Activated T-cell treated with anti-CD3 and anti-CD28 coated beads for 1 hour (primary cell): ENCODE measurements around the gene ERGIC1.
"Not testable (repeated sequence)": the region's sequence is repeated elsewhere in the genome, so short reads cannot be mapped to it uniquely, and the experiment has no call there.

Experiments
- DNase-seq: peaks from one replicate; pipeline ENCODE4 v3.0.0-alpha.2; 2020; ENCODE audit warnings: low read depth

ERGIC1 gene

GRCh38 chr5:172881691-172882370 lies 47.8 kb downstream of the ERGIC1 start:
- no peak for DNase-seq

DNA sequence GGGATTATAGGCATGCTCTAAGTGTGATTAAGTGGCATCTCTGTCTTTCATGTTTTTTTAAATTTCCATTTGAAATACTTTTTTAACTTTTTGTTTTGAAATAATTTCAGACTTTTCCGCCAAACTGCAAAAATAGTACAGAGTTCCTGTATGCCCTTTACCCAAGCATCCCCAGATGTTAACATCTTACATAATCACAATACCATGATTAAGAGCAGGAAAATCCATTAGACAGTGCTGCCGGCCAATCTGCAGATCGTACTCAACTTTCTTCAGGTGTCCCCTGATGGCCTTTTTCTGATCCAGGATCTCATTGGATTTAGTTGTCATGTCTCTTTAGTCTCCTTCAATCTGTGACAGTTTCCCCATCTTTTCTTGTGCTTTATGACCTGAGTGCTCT lies 49.0 kb downstream of the ERGIC1 start:
- no peak for DNase-seq

- no peak for DNase-seq
Observed at GRCh38 chr5:172885597-172886340, 51.7 kb downstream of the ERGIC1 start.

- no peak for DNase-seq
Observed at GRCh38 chr5:172886476-172886875, 52.4 kb downstream of the ERGIC1 start.

- no peak for DNase-seq
Observed at GRCh38 chr5:172886974-172887501, 53.0 kb downstream of the ERGIC1 start.

DNA sequence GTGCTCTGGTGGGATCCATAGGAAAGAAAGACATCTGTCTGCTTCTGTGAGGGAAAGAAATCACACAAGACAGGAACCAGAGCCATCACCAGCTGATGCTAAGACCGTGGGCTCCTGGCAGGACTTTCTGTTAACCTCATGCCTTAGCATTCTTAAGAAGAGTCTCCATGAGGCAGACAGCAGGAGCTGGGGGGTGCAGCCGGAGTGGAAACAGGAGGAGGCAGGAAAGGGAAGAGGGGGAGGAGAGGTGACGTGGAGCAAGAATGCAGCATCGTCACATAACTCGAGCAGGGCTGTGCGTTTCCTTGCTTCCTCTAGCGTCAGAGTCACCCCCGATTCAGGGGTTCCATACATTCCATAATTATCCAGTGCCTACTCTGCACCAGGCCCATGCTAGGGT lies 53.6 kb downstream of the ERGIC1 start:
- DNase-seq: no peak

- no peak for DNase-seq
Observed at GRCh38 chr5:172890659-172891058, 56.6 kb downstream of the ERGIC1 start.

DNA sequence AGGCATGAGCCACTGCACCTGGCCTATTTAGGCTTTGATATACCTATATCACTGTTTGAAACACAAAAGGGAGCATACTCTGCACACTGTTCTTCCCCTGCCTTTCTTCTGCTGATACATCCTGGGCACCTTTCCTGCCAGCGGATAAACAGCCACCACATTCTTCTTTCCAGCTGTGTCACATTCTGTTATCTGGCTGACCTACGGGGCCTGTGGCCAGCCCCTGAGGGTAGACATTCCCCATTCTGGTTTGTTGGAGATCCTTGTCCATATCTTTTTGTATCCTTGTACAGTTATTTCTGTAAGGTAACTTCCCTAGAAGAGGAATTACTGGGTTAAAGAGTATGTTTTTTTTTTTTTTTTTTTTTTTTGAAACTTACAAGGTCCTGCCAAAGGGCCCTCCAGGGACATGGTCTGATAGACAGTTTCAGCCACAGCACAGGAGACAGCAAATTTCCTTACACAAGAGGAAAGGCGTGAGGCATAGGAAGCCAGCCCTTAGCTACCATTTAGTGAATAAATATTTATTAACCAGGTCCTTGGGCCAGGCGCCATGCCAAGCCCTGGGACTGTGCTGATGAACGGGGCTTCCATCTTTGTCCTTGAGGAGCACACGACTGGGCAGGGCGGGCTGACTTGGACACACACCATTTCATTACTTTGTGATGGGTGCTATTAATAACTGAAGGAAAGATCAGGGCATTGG lies 57.8 kb downstream of the ERGIC1 start:
- no peak for DNase-seq

DNA sequence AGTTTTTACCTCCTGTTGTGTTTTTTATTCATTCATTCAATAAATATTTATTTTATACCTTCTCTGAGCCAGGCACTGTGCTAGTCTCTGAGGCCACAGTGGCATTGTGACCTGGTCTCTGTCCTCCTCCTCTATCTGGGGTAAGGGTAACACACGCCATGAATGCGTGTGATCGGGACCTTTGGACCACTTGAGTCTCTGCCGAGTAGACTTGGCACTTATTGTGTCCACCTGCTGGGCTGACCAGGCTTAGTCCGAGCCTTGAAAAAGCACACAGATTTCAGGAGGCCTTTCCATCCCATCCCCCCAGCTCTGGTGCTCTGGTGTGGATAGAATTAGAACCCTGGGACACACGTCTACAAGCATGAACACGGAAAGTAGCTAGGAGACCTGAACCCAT lies 58.7 kb downstream of the ERGIC1 start:
- DNase-seq: no peak

DNA sequence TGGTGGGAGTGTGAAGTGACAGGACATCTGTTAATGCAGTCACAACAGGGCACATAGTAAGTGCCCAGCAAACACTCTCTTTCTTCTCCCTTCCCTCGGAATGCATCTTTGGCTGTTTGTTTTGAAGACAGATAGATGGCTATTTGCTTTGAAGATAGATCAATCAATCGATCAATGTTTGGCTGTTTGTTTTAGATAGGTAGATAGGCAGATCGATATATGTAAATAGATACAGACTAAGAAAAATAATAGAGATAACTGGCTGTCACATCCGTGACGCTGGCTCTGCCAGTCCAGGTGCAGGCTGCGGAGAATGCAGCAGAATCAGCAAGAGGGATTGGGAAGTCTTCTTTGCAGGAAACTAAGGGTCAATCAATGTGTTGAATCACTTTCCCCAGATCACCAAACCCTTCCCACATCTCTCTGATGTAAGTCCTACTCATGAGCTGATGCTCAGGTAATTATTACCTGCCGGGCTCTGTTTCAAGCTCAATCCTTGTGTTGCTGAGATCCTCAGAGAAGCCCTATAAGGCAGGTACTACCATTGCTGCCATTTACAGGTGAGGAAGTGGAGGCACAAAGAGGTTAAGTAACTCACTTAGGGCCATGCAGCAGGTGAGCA lies 60.8 kb downstream of the ERGIC1 start:
- no peak for DNase-seq

DNA sequence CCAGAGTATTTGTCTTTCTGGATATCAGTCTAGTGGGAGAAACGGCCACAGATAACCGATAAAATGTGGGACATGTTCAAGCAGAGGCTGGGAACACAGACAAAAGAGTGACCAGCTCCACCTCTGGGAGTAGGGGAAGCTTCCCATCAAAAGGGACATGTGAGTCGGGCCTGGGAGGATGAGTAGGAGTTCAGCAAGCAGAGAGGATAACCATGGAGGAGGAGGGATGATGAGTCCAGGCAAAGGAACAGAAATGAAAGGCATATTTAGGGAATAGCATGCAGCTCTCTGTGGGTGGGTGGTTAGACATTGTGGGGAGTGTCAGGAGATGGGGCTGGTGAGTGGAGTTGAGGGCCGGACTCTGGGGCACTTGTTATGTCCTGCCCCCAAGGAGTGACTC lies 61.5 kb downstream of the ERGIC1 start:
- no peak for DNase-seq

- no peak for DNase-seq
Observed at GRCh38 chr5:172896465-172896864, 62.4 kb downstream of the ERGIC1 start.

GRCh38 chr5:172897067-172897466 lies 63.0 kb downstream of the ERGIC1 start:
- DNase-seq: not testable (repeated sequence)

DNA sequence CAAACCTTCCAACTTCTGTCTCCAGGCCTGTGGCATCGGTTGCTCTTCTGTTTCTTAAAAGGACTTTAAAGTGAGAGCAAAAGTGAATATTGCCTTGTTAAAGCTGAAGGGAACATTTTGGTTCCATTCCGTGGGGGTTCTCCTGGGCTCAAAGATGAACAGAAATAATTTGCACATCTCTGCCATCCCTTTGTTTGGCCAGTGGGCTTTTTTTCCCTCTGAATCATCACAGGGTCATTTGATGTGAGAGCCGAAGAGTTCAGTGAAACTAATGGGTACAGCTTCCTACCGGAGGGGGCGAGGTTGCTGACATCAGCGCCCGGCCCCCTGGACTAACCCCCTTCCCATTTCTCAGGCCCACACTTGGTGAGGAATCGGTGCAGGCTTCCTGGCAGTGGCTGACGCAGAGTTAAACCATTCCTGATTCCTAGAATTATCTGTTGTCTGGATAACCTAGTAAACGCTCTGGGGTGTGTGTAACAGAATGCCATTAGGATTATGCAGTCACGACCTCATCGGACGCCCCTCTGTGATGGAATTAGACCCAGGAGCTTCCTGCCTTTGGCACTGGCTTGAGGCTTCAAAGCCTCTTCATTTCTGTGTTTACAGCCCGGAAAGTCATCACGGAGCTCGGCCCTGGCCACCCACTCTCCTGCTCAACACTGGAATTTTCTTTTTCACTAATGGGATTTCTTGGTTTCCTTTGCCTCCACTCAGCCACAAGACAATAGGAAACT lies 63.6 kb downstream of the ERGIC1 start:
- DNase-seq: no peak

- DNase-seq: no peak
Observed at GRCh38 chr5:172898218-172898842, 64.3 kb downstream of the ERGIC1 start.

- no peak for DNase-seq
Observed at GRCh38 chr5:172898843-172899369, 64.9 kb downstream of the ERGIC1 start.

DNA sequence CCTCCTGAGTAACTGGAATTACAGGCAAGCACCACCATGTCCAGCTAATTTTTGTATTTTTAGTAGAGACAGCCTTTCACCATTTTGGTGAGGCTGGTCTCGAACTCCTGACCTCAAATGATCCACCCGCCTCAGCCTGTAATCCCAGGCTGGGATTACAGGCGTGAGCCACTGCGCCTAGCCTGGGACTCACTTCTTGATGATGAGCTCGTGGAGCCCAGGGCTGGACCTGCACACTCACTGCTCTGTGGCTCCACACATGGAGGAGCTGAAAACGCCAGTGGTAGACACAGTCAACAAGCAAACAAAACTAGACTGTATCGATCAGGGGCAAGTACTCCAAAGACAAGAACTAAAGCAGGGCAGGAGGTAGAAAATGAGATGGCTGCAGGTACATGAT lies 65.4 kb downstream of the ERGIC1 start:
- DNase-seq: no peak

DNA sequence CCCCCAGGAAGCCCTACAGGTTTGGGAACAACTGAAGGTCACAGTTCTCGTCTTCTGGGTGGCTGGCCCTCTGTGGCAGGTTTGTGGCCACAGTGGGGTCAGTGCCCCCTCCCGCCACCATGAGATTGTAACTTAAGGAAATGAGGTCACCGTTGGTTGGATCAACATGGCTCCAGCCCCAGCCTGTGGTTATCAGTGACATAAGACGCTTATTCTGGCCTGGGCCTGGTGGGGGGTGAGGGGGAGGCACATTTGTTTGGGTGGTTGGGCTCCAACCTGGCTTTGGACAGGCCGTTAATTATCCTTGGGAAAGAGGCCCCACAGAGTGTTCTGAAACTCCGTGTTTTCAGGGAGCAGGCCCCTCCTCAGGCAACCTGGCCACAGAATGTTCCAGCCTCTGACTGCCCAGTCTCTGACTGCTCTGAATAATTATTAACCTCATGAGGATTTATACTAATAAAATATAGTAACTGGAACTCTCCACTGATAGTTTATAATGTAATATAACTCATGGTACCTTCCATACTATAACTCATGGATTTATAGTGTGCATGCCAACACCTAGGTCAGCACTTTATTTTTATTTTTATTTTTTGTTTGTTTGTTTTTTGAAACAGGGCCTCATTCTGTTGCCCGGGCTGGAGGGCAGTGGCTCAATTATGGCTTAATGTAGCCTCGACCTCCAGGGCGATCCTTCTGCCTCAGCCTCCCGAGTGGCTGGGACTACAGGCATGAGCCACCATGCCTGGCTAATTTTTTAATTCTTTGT lies 67.1 kb downstream of the ERGIC1 start:
- DNase-seq: no peak

GRCh38 chr5:172901788-172902496 lies 67.9 kb downstream of the ERGIC1 start:
- DNase-seq: no peak
